GM18520 (cell line): Measurements from ENCODE around the gene NFKBIZ.

Source experiments
- ATAC-seq: cut with Tn5 transposase; IDR thresholded peaks from one replicate; pipeline ENCODE4 v1.9.1; 2021; ENCODE audit not compliant: unreplicated experiment

NFKBIZ gene

DNA sequence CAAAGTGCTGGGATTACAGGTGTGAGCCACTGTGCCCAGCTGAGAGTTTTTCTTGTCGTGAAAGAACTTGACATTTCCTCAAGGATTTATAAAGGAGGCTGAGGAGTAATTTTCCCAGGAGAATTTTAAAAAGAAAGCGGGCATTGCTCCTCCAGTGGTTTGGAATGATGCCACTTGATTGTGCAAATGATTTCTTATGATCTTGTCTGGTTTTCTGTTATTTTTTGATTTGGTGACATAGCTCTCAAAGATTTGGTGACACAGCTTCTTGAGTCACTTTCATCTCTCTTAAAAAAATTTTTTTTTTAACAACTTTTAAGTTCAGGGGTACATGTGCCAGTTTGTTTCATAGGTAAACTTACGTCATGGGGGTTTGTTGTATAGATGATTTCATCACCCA, 24.6 kb upstream of the NFKBIZ start:
- no peak for ATAC-seq

DNA sequence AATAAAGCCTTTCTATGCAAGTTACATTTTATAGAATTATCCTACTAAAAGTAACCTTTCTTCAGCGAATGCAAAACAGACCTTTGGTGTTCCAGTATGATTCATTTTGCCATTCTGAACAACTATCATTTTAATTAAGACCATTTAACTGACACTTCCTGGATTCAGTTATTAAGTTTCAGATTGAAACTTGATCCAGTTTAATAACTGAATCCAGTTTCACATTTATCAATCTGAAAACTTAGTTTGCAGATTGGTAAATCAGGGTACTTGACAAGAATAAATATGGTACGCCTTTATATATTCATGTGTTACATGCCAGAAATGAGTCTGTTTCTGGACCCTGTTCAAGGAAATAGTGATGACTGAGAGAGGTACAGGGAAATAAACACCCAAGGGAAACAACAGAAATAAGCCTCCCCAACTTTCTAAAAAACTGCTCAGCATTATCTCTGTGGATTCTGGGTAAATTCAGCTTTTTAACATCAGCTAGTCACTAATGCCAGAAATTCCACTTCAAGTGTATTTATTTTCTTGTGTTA, 23.3 kb upstream of the NFKBIZ start:
- no peak for ATAC-seq

DNA sequence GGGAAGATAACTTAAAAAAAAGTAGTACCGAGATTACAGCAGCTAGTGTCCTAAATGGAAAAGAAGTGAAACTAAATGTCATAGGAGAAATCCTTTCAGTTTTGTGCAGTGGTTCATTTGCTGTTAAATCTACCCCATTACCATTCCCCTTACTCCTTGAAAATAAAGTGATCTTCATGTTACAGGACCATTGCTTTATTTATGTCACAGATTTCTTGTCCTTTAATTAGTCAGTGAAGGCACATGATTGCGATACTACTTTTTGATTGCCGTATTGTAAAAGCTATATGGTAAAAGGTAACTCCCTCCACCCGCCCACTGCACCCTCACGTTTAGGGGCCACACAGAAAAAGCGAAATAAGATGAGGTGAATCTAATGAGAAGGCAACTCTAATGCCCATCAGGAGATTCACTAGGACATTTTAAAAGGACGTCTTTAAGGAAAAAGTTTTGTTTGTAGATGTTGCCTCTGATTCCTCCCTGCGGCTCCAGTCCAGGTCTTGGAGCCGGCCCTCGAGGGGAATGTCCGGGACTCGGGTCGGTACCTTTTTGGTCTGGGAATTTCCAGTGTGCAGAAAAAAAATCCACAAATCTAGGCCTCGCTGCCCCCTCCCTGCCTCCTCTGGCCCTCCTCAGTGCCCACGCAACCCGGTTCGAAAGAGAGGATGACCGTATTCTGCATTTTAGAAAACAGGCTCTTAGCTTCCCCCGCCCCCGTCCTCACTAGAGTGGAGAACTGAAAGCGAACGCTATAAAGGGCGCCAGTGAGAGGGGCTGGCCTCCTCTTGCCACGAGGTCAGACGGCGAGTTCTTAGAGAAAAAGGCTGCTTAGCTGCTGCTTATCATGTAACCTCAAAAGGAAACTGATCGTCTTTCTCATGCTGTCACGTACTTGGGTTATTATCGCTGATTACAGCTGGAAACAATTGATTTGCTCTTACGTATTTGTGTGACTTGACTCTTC, 21.8 kb upstream of the NFKBIZ start:
- peak; percentile 80 for ATAC-seq

DNA sequence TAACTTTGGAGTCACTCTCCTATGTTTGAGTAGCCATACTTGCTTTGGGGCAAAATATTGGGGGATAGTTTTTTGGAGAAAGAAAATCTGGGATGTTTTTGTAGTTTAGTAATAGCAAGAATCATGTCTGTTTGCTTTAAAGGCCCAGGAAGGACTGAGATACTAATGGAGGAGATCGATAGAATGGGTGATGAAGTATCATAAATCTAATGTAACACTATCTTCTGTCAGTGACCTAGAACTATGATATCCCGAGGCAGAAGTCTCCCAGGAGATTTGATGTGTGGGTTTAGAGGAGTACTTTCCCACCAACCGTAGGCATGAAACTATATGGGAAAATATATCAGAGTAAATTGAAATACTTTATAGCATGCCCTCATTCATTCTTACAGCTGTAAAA, 21.0 kb upstream of the NFKBIZ start:
- no peak for ATAC-seq

DNA sequence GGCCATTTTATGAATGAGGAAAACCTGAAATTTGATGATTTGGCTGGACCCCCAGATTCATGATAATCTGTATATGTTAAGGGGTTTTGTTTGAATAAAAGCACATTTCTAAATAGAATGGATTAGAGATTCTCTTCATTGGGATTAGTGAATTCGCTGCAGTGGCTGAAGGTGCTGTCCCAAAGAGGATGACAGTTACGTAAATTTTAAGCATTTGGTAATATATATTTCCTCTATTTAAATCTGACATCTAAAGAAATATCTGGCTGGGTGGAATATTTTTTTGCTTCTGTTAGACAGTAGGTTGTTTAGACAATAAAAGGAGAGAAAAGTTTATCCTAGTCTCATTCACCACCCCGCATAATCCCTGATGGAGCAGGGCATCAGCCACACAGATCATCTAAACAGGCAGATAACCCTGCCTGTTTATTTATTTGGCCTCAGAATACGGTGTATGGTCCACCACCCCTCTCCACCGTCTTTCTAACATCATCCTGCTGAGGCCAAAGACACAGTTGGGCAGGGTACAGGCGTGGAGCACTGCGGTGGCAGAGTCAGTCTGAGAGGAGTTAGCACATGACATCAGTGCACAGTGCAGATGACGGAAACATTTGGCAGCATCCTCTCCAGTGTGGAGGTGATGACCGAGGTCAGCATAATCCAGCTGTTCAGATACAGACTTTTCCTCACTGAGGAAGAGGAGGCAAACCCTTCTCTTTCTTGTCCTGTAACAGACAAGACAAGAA, 20.4 kb upstream of the NFKBIZ start:
- ATAC-seq: peak; percentile 53

- no peak for ATAC-seq
Observed at GRCh38 chr3:101829437-101829830, 19.9 kb upstream of the NFKBIZ start.

- no peak for ATAC-seq
Observed at GRCh38 chr3:101829874-101830273, 19.4 kb upstream of the NFKBIZ start.

DNA sequence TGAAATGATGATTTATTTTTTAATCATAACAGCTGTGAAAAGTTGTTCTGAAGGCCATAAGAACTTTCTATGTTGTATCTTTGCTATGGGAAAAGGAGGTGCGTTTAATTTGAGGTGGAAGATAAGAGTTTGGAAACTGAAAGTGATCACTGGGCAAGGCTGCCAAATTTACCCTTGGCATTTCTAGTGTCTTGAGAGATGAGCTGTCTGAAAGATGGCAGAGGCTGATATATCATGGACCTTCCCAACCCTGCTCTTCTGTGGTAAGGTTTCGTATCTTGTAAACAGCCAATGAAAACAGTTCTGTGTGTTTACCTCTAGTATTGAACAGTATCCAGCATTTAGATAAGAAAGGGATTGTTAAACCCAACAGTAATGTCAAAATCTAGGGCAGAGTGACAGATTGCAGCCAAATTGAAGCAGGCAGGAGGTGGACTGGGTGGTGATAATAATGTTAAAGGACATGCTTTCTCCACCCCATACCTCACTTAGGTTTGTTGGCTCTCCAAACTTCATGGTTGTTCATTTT, 15.8 kb upstream of the NFKBIZ start:
- ATAC-seq: no peak

DNA sequence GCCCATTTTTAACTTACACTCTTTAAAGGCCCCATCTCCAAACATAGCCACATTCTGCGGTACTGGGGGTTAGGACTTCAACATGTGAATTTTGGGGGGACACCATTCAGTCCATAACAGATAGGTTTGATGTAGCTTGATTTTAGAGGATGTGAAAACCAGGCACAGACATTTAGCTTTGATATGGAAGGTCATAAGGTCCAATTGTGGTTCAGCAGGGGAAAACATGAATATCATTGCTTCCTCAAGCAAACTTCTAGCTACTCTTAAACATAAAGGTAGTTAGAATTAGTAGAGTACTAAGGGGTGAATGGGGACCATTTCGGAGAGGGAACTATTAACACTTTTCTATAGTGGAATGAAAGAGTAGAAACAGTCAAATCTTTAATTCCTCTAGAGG, 13.6 kb upstream of the NFKBIZ start:
- no peak for ATAC-seq

GRCh38 chr3:101836160-101836559, 13.2 kb upstream of the NFKBIZ start:
- ATAC-seq: no peak

DNA sequence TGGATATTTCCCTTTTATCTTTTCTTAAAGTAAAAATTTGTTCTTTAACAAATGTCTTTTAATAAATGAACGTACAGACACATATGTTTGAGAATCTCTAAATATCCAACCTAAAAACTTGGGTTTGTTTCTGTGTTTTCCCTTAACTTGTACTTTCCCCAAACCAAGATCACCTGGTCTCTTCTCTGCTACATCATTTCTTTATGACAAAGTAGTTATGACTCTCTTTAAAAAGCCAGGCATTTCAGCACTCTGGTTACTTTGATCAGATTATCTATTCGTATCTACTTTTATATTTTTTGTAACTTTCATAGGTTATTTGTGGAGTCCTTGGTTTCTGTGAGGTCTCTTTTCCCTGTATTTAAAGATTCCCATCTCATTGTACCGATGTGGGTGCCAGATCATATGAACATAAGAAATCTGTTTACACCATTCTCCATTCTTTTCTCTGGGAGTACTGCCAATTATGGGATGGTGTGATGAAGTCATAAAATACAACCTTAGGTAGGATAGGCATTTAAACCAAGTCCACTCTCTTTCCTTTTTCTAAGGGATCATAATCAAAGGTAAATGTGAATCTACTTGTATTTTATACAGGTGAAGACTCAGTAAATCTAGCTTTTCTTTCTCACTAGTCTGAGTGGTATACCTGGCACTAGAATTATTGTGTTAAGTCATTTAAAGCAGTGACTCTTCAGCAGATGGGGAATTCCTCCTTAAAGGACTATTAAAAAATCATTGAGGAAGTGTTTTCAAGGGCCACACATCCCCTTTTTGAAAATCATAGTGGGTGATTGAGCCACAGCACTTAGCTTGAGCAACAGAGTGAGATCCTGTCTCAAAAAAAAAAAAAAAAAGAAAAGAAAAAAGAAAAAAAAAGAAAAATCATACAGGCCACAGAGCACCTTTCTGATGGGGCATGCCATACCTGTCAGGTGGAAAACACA, 12.4 kb upstream of the NFKBIZ start:
- ATAC-seq: no peak

DNA sequence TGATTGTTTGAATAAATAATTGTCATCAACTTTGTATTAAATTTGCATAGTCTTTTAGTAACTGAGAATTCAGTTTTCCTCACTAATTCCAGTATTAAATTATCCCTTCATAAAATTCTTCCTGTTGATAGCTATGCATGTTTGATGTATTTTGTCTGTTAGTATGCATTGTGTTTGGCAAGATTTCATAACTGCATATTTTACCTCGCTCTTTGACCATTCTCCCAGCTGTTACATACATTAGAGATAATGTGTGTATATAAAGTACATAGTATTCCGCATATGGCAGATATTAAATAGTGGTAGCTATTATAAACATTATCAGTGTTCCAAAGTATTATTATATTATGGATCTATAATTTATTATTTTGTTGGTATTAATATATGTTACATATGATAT, 10.6 kb upstream of the NFKBIZ start:
- ATAC-seq: no peak

GRCh38 chr3:101840066-101840465, 9.2 kb upstream of the NFKBIZ start:
- no peak for ATAC-seq

GRCh38 chr3:101842245-101842934, 6.9 kb upstream of the NFKBIZ start:
- ATAC-seq: no peak

GRCh38 chr3:101842935-101843330, 6.4 kb upstream of the NFKBIZ start:
- ATAC-seq: no peak

DNA sequence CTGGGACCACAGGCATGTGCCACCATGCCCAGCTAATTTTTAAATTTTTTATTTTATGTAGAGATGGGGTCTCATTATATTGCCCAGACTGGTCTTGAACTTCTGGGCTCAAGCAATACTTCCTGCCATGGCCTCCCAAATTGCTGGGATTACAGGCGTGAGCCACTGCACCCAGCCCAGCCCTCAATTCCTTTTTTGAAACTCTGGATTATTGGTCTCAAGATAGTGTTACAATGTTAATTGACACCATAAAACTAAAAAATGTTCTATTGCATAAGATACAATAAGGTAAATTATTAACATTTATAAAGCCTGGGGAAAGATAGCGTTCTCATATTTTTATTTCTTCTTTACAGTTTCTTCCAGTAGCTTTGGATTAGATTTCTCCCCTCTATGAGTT, 3.9 kb upstream of the NFKBIZ start:
- no peak for ATAC-seq

- no peak for ATAC-seq
Observed at GRCh38 chr3:101846709-101847108, 2.6 kb upstream of the NFKBIZ start.

GRCh38 chr3:101847328-101847727, 2.0 kb upstream of the NFKBIZ start:
- no peak for ATAC-seq

DNA sequence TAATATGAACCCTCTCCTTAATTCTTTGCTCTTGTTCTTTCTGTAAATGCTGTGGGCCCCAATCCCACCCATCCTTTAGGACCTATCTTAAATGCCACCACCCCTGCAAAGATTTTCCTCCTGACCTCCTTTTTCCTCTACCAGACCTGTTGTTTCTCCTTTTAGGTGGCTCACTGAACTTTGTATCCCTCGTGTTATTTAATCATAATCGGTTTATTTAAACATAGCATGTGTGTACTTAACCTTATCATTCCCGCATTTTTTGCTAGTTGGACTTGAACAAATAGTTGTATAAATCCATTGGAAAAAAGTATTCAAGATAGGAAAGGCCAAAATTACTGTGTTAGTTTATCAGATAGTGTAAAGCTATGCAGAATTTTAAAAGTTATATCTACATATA, 988 bp upstream of the NFKBIZ start:
- no peak for ATAC-seq

GRCh38 chr3:101849714-101850245, 466 bp downstream of the NFKBIZ start:
- peak; percentile 18 for ATAC-seq
